HG02759 (cell line): ENCODE measurements around the gene ASGR1.

Source experiments
- ATAC-seq: cut with Tn5 transposase; IDR thresholded peaks from one replicate; pipeline ENCODE4 v1.9.1; 2021; ENCODE audit warnings: mild to moderate bottlenecking, moderate library complexity; ENCODE audit not compliant: unreplicated experiment

ASGR1 gene, protein sequence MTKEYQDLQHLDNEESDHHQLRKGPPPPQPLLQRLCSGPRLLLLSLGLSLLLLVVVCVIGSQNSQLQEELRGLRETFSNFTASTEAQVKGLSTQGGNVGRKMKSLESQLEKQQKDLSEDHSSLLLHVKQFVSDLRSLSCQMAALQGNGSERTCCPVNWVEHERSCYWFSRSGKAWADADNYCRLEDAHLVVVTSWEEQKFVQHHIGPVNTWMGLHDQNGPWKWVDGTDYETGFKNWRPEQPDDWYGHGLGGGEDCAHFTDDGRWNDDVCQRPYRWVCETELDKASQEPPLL

DNA sequence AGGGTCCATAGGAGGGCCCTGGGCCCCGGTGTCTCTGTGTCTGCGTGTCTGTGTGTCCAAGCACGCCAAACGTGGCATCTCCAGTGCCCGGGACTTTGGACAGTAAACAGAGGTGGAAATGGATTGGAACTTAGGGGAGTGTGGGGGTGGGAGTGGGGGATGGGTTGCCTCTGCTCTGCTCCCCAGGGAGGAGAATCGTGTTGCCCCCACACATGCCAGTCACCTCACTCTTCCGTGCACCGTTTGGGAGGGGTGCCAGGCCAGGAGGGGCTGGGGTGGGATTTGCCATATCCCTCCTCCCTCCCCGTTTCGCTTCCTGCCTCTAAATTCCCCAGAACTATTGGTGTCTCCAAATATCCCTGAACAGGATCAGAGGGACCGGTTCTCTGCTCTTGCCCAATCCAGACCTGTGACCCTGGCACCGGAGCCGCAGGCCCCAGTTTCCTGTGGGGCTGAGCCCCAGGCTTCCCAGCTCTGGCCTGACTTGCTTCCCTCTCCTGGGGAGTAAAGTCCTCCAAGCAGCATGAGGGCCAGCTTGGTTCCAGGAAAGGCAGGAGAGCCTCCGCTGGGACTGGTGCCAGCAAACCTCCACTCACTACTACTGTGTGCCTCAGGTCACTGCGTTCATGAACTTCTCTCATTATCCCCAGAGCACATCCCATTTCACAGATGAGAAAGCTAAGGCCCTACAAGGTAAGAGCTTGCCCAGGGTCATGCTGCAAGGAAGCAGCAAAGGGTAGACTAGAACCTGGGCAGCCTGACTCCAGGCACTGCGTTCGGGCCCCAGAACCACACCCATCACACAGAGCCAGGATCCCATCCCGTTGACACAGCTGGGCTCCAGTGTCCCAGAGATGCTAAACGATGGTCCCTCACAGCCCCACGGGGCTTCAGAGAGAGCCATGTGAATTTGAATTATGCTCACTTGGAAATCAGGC, at the start of gene ASGR1:
Gene ASGR1 (minus strand): TSS at position 54 of the 938 bp plus-strand sequence. CDS start 807 bp downstream, outside the sequence.
- ATAC-seq, result no peak

DNA sequence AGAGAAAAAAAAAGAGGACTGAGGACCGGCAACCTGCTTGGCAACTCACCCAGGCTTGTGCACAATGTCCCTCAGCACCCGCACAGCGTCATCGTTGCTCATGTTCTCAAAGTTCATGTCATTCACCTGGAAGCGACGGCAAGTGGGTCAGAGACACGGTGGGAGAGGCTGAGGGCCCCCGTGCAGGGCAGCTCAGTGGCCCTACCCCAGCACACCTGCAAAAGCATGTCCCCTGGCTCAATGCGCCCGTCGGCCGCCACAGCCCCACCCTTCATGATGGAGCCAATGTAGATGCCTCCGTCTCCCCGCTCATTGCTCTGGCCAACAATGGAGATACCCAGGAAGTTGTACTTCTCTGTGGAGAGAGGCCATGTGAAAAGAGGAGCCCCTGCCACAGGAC, 49.8 kb upstream of the ASGR1 start:
- no peak for ATAC-seq

DNA sequence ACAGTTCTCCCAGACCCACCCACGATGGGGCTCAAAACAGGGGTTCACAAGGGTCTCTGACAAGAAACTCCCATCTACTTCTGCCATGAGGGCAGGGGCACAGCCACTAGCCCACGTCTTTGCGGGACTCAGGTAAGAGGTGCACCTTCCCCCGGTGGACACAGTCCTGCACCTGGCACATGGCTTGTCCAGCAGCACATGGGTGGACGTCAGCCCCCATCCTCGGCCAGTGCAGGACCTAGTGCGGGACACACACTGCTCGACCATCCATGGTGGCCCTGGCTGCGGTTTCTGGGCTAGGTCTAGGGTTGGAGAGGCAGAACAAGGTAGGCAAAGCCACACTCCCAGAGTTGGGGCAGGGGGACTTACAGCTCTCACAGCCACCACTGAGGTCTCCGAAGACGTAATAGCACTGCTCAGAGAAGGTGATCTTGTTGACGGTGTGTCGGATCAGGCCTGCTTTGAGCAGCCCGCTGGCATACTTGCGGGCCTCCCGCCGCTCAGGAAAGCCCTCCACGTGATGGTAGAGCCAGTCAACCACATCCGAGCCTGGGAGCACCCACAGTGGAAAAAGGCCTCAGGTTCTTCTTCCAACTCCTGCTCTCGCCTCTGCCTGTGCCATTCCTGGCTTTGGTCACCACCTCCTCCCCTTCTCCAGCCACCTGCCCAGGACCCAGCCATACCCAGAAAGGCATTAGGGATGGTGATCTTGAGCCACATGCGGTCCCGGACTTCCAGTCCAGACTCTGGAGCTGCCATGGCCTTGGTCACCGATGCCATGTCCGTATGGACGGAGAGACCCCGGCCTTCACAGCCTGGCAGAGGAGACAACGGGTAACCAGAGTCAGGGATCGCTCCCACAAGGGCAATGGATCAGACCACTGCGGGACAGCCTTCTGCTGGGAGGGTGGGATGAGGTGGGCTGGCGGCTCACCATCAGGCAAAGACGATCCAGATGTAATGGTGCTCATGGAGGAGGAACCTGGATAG, 47.8 kb upstream of the ASGR1 start:
- ATAC-seq, result no peak

DNA sequence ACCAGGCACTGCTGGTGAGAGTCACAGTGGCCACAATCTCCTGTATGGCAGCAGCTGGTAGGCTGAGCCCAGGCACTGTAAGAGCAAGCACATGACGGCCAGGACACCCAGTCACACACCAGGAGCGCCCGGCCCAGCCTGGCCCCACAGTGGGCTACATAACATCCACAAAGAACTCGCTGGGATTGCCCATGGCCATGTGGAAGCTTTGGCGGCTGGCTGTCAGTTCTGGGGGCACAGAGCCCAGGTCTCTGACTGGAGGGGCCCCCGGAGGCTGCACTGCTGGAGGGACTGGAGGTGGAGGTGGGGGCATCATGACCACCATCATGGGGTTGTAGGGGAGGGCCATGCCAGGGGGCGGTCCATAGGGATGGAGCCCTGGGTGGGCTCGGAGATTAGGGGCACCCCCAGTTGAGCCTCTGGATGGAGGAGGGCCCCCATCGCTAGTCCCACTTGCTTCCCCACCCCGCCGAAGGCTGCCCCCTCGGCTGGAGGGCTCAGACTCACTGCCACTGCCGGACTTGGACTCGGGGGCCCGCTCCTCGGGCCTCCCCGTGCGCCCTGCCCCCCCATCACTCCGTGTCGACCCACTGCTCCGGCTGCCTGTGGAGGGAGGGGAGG, 46.7 kb upstream of the ASGR1 start:
- ATAC-seq, result no peak

DNA sequence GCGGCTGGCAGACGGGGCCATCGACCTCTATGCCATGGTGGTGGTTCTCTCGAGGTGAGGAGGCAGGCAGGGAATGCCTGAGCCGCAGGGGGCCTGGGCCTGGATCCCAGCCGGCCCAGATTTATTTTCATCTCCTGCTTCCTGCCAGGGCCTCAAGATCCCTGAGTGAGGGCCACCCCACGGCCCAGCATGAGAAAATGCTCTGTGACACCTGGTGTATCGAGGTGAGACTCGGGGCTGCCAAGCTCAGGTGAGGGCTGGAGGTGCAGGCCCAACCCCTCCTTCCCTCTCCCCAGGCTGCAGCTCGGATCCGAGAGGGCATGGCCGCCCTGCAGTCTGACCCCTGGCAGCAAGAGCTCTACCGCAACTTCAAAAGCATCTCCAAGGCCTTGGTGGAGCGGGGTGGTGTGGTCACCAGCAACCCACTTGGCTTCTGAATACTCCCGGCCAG, 45.5 kb upstream of the ASGR1 start:
- no peak for ATAC-seq

DNA sequence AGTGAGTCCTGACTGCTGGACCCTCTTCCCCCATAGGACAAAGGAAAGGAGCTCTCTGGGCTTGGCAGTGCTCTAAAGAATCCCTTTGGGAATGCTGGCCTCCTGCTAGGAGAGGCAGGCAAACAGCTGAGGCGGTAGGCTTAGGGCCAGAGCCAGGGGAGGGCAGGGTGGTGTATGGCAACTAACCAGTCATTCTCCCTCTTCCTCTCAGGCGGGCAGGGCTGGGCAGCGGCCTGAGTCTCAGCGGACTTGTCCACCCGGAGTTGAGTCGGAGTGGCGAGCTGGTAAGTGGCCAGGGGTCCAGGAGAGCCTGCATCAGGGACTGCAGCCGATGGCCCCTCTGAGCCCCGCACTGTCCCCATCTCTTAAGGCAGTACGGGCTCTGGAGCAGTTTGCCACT, 44.9 kb upstream of the ASGR1 start:
- ATAC-seq, result no peak

DNA sequence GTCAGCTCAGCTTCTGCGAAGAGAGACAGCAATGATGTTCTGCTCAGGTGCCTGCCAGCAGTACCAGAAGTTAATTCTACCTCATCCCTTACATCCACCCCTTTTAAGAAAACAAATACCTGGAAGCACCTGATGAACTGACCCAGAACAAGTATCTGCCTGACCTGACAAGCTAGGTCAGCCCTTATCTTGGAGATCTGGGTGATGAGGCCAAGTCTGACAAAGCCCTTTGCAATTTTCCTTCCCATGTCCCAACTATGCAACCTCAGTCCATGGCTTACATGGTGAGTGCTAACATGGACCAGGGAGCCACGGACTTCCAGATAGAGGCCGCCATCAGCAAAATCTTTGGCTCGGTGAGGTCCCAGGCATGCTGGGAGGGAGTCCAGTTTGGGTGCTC, 44.2 kb upstream of the ASGR1 start:
- ATAC-seq, result no peak

DNA sequence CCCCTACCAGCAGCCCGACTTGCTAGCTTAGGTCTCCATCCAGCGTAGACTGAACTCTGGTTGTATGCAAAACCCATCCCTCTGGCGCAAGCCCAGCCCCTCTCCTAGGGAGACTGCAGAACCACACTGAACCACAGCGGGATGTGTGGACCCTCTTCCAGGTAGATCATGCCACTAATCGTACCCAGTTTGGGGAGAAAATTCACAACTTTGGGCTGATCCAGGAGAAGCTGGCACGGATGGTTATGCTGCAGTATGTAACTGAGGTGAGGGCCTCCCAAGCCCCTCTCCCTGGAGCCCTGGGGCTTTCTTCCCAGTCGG, 43.8 kb upstream of the ASGR1 start:
- no peak for ATAC-seq

DNA sequence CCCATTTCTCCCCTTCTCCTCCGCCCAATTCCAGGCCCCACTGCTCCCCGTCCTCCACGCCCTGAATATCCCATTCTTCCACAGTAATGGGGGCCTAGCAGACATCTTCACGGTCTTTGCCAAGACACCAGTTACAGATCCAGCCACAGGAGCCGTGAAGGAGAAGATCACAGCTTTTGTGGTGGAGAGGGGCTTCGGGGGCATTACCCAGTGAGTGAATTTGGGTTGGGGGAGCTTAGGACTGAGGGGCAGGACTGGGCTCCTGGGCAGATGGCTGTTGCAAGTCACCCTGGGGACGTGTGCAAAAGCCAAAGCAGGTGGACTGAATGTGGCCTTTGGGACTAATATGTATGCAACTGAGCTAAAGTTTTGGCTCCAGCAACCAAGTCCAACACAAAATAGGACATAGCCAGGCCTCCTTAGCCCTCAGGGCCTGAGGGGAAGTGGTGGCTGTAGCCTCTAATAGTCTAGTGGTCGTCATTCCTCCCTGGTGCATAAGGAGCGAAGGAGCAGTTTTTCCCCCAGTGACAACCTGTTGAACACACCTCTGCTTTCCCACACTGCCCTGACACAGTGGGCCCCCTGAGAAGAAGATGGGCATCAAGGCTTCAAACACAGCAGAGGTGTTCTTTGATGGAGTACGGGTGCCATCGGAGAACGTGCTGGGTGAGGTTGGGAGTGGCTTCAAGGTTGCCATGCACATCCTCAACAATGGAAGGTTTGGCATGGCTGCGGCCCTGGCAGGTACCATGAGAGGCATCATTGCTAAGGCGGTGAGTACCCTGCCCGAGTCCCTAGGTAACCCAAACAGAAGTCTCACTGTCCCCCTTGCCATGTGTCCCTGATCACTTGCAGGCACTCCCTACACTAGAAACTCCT, 43.2 kb upstream of the ASGR1 start:
- no peak for ATAC-seq

DNA sequence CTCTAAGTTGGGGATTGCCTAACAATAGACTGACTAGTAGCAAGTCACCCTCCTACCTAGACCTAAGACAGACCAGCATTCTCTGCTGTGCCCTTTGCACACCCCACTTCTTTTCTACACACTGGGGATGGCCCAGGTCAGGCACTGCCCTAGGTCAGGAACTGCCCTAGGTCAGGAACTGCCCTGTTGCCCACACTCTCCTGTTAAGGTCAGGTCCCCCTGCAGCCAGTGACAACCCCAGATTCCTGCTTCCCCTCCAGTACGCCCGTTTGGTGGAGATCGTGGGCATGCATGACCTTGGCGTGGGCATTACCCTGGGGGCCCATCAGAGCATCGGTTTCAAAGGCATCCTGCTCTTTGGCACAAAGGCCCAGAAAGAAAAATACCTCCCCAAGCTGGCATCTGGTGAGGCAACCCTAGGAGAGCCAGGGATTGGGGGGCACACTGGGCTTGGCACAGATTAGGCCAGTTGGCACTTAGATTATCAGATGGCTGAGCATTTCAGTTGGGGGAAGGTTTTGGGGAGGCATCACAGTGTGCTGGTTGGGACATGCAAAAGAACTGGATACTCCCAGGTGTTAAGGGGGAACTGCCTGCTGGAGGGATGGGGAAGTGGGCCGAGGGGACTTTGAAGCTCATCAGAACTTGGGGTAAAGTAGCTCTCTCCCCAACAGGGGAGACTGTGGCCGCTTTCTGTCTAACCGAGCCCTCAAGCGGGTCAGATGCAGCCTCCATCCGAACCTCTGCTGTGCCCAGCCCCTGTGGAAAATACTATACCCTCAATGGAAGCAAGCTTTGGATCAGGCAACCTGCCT, 42.3 kb upstream of the ASGR1 start:
- no peak for ATAC-seq

DNA sequence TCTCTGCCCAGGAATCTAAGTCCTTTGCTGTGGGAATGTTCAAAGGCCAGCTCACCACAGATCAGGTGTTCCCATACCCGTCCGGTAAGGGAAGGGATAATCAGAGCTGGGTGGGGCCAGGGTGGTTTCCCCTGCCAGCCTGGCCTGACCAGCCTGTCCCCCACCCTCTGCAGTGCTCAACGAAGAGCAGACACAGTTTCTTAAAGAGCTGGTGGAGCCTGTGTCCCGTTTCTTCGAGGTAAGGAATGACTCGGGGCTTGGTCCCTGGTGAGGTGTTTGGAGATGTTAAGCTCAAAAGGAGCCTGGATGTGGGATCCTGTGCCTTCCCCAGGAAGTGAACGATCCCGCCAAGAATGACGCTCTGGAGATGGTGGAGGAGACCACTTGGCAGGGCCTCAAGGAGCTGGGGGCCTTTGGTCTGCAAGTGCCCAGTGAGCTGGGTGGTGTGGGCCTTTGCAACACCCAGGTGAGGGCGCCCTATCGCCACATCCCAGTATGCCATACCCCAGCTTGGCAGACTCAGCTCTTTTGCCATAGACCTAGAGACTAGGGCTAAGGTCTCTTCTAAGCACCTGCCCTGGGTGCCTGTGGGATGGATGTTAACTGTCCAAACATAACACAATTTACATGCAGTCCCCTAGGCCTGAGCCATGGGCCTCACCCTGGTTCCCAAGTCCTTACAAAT, 41.6 kb upstream of the ASGR1 start:
- no peak for ATAC-seq

DNA sequence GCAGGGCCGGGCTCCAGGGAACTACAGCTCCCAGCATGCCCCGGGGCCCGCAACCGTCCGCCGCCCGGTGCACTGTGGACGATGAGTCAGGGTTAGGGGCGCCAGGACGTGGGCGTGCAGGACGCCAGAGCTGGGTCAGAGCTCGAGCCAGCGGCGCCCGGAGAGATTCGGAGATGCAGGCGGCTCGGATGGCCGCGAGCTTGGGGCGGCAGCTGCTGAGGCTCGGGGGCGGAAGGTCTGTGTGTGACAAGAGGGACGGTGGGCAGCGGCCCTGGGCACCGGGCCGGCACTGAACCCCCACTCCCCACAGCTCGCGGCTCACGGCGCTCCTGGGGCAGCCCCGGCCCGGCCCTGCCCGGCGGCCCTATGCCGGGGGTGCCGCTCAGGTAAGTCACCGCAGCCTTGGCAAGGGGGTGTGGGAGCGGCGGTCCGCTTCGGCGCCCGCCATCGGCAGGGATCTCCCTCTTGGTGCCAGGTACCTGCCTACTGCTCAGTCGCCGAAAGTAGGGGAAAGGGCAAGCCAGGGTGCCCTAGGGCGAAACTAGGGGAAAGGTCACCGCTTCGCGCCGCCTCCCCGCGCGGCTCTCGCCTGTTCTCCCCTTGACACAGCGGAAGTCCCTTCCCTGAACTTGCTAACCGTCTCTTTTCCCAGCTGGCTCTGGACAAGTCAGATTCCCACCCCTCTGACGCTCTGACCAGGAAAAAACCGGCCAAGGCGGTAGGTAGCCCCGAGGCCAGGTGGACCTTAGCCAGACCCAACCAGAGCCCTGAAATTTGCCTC, 40.8 kb upstream of the ASGR1 start, which contains the start of the genes ACADVL and DLG4:
Gene ACADVL (plus strand): TSS at position 127 of the 781 bp plus-strand sequence. CDS start 47 bp downstream, at position 174.
Gene DLG4 (minus strand): TSS at position 25 of the 781 bp plus-strand sequence.
- ATAC-seq, result peak; percentile 68

DNA sequence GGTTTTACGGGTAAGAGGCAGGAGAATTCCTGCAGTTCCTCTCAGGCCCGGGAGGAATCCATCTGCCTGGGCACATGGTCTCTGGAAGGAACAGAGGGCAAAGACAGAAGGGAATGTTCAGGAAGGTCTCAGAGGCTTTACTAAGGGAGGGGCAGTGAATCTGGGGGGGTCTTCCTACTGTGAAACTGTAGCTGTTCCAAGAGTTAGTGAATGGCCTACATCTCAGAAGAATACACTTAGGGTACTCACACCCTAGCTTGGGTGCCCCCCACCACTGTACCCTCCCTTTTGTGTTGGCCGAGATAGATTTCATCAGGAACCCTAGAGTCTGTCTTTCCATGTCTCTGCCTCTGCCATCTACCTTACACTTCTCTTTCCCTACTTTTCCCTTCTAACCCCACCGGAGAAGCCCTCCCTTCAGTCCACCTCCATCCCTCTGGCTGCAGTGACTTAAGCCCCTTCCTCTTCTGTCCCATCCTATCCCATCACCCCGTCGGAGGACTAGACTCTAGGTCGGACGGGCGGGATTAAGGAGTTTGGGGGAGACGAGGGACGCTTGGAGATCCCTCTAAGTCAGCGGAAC, 40.1 kb upstream of the ASGR1 start:
- ATAC-seq, result no peak

DNA sequence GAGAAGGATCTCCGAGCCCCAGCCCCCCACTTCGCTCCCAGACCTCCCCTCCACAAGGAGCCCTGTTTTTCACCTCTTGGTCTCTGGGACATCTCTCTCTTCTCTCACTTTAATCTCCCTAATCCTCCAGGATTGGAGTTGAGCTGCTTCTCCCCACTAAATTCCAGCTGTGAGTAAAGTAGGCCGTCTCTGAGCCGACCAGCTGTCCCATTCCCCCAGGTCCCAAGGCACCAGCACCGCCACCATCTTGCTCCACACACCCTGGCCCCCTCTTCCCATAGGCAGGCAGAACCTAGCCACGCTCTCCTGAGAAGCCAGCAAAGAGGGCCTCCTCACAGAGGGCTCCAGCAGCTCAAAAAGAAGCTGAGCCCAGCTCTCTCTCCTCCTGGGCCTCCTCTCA, 39.6 kb upstream of the ASGR1 start:
- no peak for ATAC-seq

DNA sequence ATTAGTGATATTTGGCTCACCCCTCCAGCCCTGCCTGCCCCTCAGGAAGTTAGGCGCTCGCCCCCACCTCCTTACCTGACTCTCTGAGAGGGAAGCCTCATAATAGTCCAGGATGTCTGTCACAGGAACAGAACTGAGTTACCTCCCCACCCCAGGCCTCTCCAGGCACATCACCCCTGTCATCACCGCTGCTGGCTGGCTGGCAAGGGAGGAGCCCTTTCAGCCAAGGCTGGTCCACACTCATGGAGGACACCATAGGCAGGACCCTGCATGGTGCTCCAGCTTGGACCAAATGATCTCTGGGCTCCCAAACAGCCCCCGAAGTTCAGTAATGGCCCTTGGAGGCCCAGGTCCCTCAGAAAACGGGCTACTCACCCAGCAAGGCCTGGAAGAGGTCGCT, 39.0 kb upstream of the ASGR1 start:
- no peak for ATAC-seq

DNA sequence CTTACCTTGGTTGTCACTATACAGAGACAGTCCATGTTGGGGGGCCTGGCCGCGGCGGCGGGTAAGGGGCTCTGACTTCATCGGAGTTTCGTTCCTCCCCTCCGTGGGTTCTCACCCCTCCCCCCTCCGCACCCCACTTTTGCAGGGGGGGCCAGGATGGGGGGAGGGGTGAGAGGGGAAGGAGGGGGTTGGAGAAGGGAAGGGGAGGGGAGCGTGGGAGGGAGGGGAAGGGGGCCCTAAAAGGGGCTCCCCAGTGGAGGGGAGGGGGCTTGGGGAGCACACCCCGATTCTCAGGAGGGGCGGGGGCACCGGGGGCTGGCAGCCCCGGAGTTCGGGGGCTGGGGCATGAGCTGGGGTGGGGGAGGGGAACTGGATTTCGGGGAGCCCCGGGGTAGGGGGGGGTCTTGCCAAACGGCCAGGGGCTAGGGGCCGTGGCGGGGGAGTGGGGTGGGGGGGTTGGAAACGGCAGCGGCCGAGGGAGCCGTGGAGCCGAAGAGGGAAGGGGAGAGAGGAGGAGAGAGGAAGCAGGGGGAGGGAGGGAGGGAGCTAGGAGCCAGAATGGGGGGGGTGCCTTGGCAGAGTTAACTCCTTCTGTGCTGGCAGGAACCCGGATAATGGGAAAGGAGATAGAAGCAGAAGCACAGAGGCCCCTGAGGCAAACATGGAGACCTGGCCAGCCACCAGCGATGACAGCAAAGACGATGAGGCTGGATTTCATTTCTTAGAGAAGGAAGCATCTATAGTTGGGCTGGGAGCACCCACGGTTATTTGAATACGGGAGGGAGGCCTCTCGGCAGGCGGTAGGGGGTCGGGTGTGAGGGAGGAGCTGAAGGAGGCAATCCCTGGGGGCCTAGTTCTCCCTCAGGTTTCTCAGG, 38.2 kb upstream of the ASGR1 start:
- ATAC-seq, result no peak
